Measurements from ENCODE around the gene HIBADH. TPM values are rescaled to one million over a fixed set of nuclear protein-coding genes. Genes with fewer than 3 reads are reported as not detected.

Gene HIBADH
- total and polyA plus RNA-seq, 10 of the 15 experiments (the other 5 are each of a cell fraction or from before 2014, with no cell fraction given): 8.7 to 36.1 (median 18.6) TPM

- Histone ChIP-seq H3K4me3 (no peak overlapping the region), H3K36me3 (ENCODE audit: control insufficient read depth in 2 of 2, insufficient read depth in 2 of 2, low read length in 1 of 2) (no peaks in the 10 kb centered on the region), H3K27ac (ENCODE audit: control insufficient read depth, insufficient read depth) (no peak overlapping the region), H3K79me2 (ENCODE audit: control insufficient read depth, insufficient read depth, low read length) (no peaks in the 10 kb centered on the region), H3K27me3 (replicated peaks in 1 of 2; ENCODE audit: control insufficient read depth in 2 of 2, insufficient read depth in 2 of 2, low read length in 1 of 2) (no peaks in the 10 kb centered on the region), H3K4me1 (ENCODE audit: control insufficient read depth, insufficient read depth, low read length) (no peaks in the 10 kb centered on the region; the same call in 1 of the 2 replicates), H3K9ac (ENCODE audit: control insufficient read depth, insufficient read depth, low read length) (no peak overlapping the region), H3K9me3 (replicated peaks; ENCODE audit: control insufficient read depth, insufficient read depth, low read length) (no peaks in the 10 kb centered on the region), H3K4me2 (ENCODE audit: control insufficient read depth, insufficient read depth) (peak overlapping the region; percentile 3), H4K20me1 (ENCODE audit: control insufficient read depth, insufficient read depth) (no peaks in the 10 kb centered on the region), H2AFZ (ENCODE audit: control insufficient read depth, low read depth, low read length) (no peak overlapping the region)
- TF ChIP-seq SPI1 (IDR thresholded peaks at IDR 0.05; ENCODE audit: borderline replicate concordance, insufficient read depth, low read depth, low read length) (peak; percentile 50; the same call in 1 of the 2 replicates), USF1 (IDR thresholded peaks at IDR 0.05; ENCODE audit: borderline replicate concordance, extremely low read length, insufficient read depth, low read depth, low read length) (no peak), NRF1 (conservative IDR thresholded peaks at IDR 0.05; ENCODE audit: low read depth, low read length) (no peak), POLR2AphosphoS2 (IDR thresholded peaks at IDR 0.05; ENCODE audit: low read depth, low read length) (no peak)
- ATAC-seq (peak; percentile 78), DNase-seq (ENCODE audit: low read depth, low spot score) (no peak), FAIRE-seq (no peak)
- BruUV-seq (replicated peaks): no TSS peak
- intact Hi-C loops (cut with micrococcal nuclease; ENCODE audit: unreplicated experiment) (no loop called here), in situ Hi-C loops (cut with MboI) (no loop called here)
- SMC1A ChIA-PET (ENCODE audit: uncharacterized antibody, unreplicated experiment): interaction anchor here (0.8 to 2.1 kb wide), 8 partner anchors 10 to 188 kb away, joined by 3 to 7 read pairs (median 4); no protein-coding TSS in a partner anchor
- POLR2A ChIA-PET: interaction anchor here (0.6 to 1.3 kb wide), 2 partner anchors 56 to 73 kb away, joined by 3 to 4 read pairs; no protein-coding TSS in a partner anchor
- CTCF ChIA-PET: interaction anchor here (0.7 to 2.5 kb wide), 10 partner anchors 9 to 900 kb away, joined by 3 to 14 read pairs (median 6); partner anchors contain the start of gene HIBADH
- RAD21 ChIA-PET (ENCODE audit: unreplicated experiment): interaction anchor here (0.9 to 1.5 kb wide), 2 partner anchors 19 to 391 kb away, joined by 3 to 5 read pairs; no protein-coding TSS in a partner anchor
- WGBS (ENCODE audit: insufficient coverage, insufficient replicate concordance, low lambda C conversion rate, missing lambda C conversion rate): 85% methylated on average over 3 of the region's 3 CpGs
These were observed 75.3 kb downstream of the HIBADH start for GRCh38 chr7:27587429-27587828.

GRCh38 chr7:27586825-27587224, 75.9 kb downstream of the HIBADH start:
- peak; percentile 81 for FAIRE-seq
- Histone ChIP-seq H3K4me2 (ENCODE audit: control insufficient read depth, insufficient read depth) (peak overlapping the region; percentile 3), H3K36me3 (ENCODE audit: control insufficient read depth in 2 of 2, insufficient read depth in 2 of 2, low read length in 1 of 2) (no peaks in the 10 kb centered on the region), H3K4me3 (no peak overlapping the region), H3K9me3 (replicated peaks; ENCODE audit: control insufficient read depth, insufficient read depth, low read length) (no peaks in the 10 kb centered on the region), H3K27ac (ENCODE audit: control insufficient read depth, insufficient read depth) (no peak overlapping the region), H3K79me2 (ENCODE audit: control insufficient read depth, insufficient read depth, low read length) (no peaks in the 10 kb centered on the region), H3K4me1 (ENCODE audit: control insufficient read depth, insufficient read depth, low read length) (no peaks in the 10 kb centered on the region; the same call in 1 of the 2 replicates), H2AFZ (ENCODE audit: control insufficient read depth, low read depth, low read length) (peak overlapping the region; percentile 38), H4K20me1 (ENCODE audit: control insufficient read depth, insufficient read depth) (no peaks in the 10 kb centered on the region), H3K9ac (ENCODE audit: control insufficient read depth, insufficient read depth, low read length) (no peak overlapping the region), H3K27me3 (replicated peaks in 1 of 2; ENCODE audit: control insufficient read depth in 2 of 2, insufficient read depth in 2 of 2, low read length in 1 of 2) (no peaks in the 10 kb centered on the region)
- WGBS (ENCODE audit: insufficient coverage, insufficient replicate concordance, low lambda C conversion rate, missing lambda C conversion rate): 4% methylated on average over 8 of the region's 8 CpGs
- ChIA-PET CTCF (interaction anchor here (0.9 to 2.5 kb wide), 9 partner anchors 9 to 391 kb away, joined by 3 to 14 read pairs (median 7); partner anchors contain the start of gene HIBADH), RAD21 (ENCODE audit: unreplicated experiment) (interaction anchor here (0.9 to 1.5 kb wide), 2 partner anchors 19 to 390 kb away, joined by 3 to 5 read pairs; no protein-coding TSS in a partner anchor), POLR2A (interaction anchor here (0.6 to 1.3 kb wide), 2 partner anchors 57 to 73 kb away, joined by 3 to 4 read pairs; no protein-coding TSS in a partner anchor), SMC1A (ENCODE audit: uncharacterized antibody, unreplicated experiment) (interaction anchor here (0.8 to 2.1 kb wide), 7 partner anchors 11 to 188 kb away, joined by 3 to 7 read pairs (median 5); no protein-coding TSS in a partner anchor)
- in situ Hi-C loops (cut with MboI): no loop called here
- DNase-seq (ENCODE audit: low read depth, low spot score): peak; percentile 53
- intact Hi-C loops (cut with micrococcal nuclease; ENCODE audit: unreplicated experiment): no loop called here
- peak; percentile 97 for ATAC-seq
- no TSS peak for BruUV-seq (replicated peaks)
- no peak for TF ChIP-seq CEBPB (IDR thresholded peaks at IDR 0.05; ENCODE audit: borderline replicate concordance in 1 of 2, low read depth in 2 of 2, low read length in 2 of 2)
- TF ChIP-seq BCLAF1 (IDR thresholded peaks at IDR 0.05): no peak
- no peak for TF ChIP-seq STAT1 (conservative IDR thresholded peaks at IDR 0.05)
- TF ChIP-seq DPF2 (IDR thresholded peaks at IDR 0.05): peak; percentile 55; the same call in 1 of the 2 replicates
- peak; percentile 95 for TF ChIP-seq POU2F2 (IDR thresholded peaks at IDR 0.05; ENCODE audit: borderline replicate concordance, low read depth, low read length)
- TF ChIP-seq MYC (IDR thresholded peaks at IDR 0.05; ENCODE audit: insufficient read depth, insufficient read length, insufficient replicate concordance, low read length, severe bottlenecking): no peak
- TF ChIP-seq NR2C1 (IDR thresholded peaks at IDR 0.05): no peak
- peak; percentile 70; the same call in 1 of the 2 replicates for TF ChIP-seq TCF12 (IDR thresholded peaks at IDR 0.05; ENCODE audit: low read depth, low read length)
